CD8-positive, alpha-beta memory T cell (primary cell): Measurements from ENCODE around the gene MSI2. TPM values are rescaled to one million over a fixed set of nuclear protein-coding genes. Genes with fewer than 3 reads are reported as not detected.

Experiments
- CTCF ChIA-PET: fragments of 350-600 bp; sonication (Branson Sonifier 250); formaldehyde crosslinking; loops from one replicate; lab custom pipeline; 2021; ENCODE audit warnings: antibody characterized with exemption; lab: Charles Lee
- POLR2A ChIA-PET: fragments of 350-600 bp; sonication (Branson Sonifier 250); formaldehyde crosslinking; loops from one replicate; lab custom pipeline; 2021; ENCODE audit warnings: antibody characterized with exemption; lab: Charles Lee
- DNase-seq, 5 donors: peaks; one replicate each; pipeline versions ENCODE4 v3.0.0 to v3.0.0-alpha.2; 2020 to 2022; ENCODE audit warnings: mixed read lengths in 1 of 5
- H3K27ac ChIP-seq: one replicate; pipeline ENCODE4 v1.7.0; 2013; ENCODE audit warnings: low read depth, mild to moderate bottlenecking, low read length, moderate library complexity
- H3K27me3 ChIP-seq: 2 replicates; pipeline ENCODE4 v1.7.0; 2013; ENCODE audit warnings: low read length, mild to moderate bottlenecking; ENCODE audit not compliant: insufficient read depth, poor library complexity, severe bottlenecking
- H3K36me3 ChIP-seq: 2 replicates; pipeline ENCODE4 v1.7.0; 2013; ENCODE audit warnings: mild to moderate bottlenecking, low read length, moderate library complexity; ENCODE audit not compliant: insufficient read depth
- H3K4me1 ChIP-seq: 2 replicates; pipeline ENCODE4 v1.7.0; 2013; ENCODE audit warnings: mild to moderate bottlenecking, low read length, moderate library complexity; ENCODE audit not compliant: insufficient read depth
- H3K4me3 ChIP-seq: 2 replicates; pipeline ENCODE4 v1.7.0; 2013; ENCODE audit warnings: mild to moderate bottlenecking, low read length
- H3K9me3 ChIP-seq: 2 replicates; pipeline ENCODE4 v1.7.0; 2013; ENCODE audit warnings: mild to moderate bottlenecking, low read length
- H3K27ac Mint-ChIP-seq, 8 donors: one replicate each; pipeline ENCODE4 v1.8.0; 2020 to 2021; ENCODE audit warnings: mixed read lengths in 8 of 8, mild to moderate bottlenecking in 6 of 8, inconsistent platforms in 3 of 8, moderate library complexity in 3 of 8
- H3K27me3 Mint-ChIP-seq, 2 donors: one replicate each; pipeline ENCODE4 v1.8.0; 2020 to 2021; ENCODE audit warnings: mixed read lengths in 2 of 2, mild to moderate bottlenecking in 1 of 2, moderate library complexity in 1 of 2
- H3K36me3 Mint-ChIP-seq, 3 donors: one replicate each; pipeline ENCODE4 v1.8.0; 2020 to 2021; ENCODE audit warnings: mixed read lengths in 3 of 3, inconsistent platforms in 1 of 3, mild to moderate bottlenecking in 1 of 3
- H3K4me1 Mint-ChIP-seq, 3 donors: one replicate each; pipeline ENCODE4 v1.8.0; 2020 to 2021; ENCODE audit warnings: mixed read lengths in 3 of 3, inconsistent platforms in 1 of 3, mild to moderate bottlenecking in 1 of 3
- H3K4me3 Mint-ChIP-seq, 7 donors: one replicate each; pipeline ENCODE4 v1.8.0; 2020 to 2021; ENCODE audit warnings: mixed read lengths in 7 of 7, mild to moderate bottlenecking in 6 of 7, moderate library complexity in 4 of 7, inconsistent platforms in 2 of 7
- H3K9me3 Mint-ChIP-seq, 5 donors: one replicate each; pipeline ENCODE4 v1.8.0; 2020 to 2022; ENCODE audit warnings: mixed read lengths in 5 of 5, mild to moderate bottlenecking in 3 of 5, moderate library complexity in 2 of 5, inconsistent platforms in 1 of 5
- polyA plus RNA-seq: library from polyadenylated mRNA; unstranded; fragments of 300-500 nt; fragmentation: Illumina TruSeq; gene quantifications from one replicate; pipeline ENCODE4 v1.2.3, GENCODE V29; 2021
- total RNA-seq, 2 experiments: library from RNA; stranded (reverse); gene quantifications; one replicate each; pipeline ENCODE4 v1.2.3, GENCODE V29; 2021

MSI2 gene
- total and polyA plus RNA-seq, 3 experiments from 2014 or later = 2.3 to 58.0 (median 57.1) TPM

DNA sequence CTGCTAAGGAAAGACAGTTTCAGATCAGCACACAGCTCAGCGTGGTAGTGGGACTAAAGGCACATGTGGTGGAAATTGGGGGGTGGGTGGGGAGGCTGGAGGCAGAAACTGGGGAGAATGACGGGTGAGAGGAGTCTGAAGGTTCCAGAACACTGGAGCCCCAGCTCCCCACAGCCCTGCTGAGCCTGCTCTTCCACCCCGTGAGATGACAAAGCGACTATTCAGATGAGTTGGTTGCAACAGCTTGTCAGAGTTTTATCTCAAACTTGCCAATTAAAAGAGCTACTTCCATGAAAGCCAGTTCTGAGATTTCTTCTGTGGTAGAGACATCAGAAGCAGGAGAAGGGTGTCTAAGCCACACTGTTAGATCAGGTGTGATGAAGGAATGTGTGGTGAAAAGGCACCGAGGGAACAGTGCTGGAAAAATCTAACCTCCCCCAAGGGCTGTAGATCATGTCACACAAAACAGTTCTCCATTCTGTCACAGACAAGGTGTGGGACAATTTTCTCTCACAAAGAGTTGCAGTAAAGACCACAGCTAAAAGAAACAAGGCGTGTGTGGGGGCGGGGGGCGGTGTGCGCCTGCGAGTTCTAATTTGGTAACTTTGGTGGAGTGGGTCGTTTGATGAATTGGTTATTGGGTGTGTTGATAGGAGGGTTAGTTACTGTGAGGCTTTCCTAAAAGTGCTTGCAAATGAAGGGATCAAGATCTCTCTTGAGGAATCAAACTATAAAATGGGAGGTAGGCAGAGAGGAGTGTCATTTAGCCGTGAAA is 449.8 kb downstream of the MSI2 start:
- Histone ChIP-seq H3K9me3 (no peaks in the 10 kb centered on the region), H3K36me3 (no peaks in the 10 kb centered on the region), H3K27me3 (no peaks in the 10 kb centered on the region), H3K4me3 (no peak overlapping the region), H3K4me1 (no peaks in the 10 kb centered on the region), H3K27ac (no peak overlapping the region)
- Mint-ChIP-seq H3K36me3 (peaks cover 0 to 2% (median 0%) of the 10 kb centered on the region in 3 donors), H3K4me3 (no peak overlapping the region), H3K27me3 (no peaks in the 10 kb centered on the region), H3K9me3 (peaks cover 0 to 6% (median 0%) of the 10 kb centered on the region in 5 donors), H3K27ac (peak overlapping the region in 5 of 8 donors; percentile 1 to 47 (median 9)), H3K4me1 (peaks cover 5 to 12% (median 6%) of the 10 kb centered on the region in 3 donors)
- POLR2A ChIA-PET = no interaction called here
- no peak for DNase-seq
- CTCF ChIA-PET = interaction anchor here (0.6 to 1.5 kb wide), 2 partner anchors 42 to 872 kb away, joined by 3 read pairs; no protein-coding TSS in a partner anchor

DNA sequence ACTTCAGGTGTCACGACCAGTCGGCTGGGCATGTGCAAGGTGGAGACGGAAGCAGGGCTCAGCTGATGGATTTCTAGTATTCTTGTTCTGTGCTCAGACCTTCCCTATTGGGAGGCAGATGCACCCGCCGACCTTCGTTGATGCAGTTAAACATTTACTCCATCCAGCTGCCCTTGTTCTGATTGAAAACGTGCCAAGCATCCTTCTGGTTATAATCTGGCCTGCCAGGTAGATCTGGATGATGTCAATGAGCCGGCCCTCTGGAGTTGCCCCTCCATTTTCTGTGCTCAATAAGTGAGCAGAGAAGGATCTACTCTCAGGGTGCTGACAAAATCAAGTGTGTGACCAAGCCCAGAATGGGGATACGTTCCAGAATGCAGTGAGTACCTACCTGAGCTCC is 450.4 kb downstream of the MSI2 start:
- CTCF ChIA-PET = no interaction called here
- H3K4me1 ChIP-seq = no peaks in the 10 kb centered on the region
- H3K4me1 Mint-ChIP-seq = peaks cover 5 to 12% (median 6%) of the 10 kb centered on the region in 3 donors

DNA sequence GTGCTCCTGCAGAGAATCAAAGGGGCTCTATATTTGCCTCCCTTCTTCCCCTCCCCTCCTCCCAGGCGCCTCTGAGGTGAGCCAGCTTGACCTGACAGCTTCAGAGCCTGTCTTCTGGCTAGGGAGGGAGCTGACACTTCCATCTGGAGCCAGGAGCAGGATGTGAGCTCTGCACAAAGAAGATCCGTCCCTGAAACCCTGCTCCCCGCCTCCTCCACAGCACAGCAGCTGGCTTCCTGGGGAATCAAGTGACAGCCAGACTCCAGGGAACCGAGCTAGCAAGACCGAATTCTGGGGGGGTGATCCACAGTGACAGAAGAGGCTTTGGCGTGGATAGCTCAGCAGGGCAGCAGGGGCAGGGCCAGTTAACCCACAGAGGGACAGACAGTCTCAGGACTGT is 451.6 kb downstream of the MSI2 start:
- CTCF ChIA-PET = no interaction called here
- Mint-ChIP-seq H3K4me1 (peaks cover 5 to 12% (median 6%) of the 10 kb centered on the region in 3 donors), H3K36me3 (peaks cover 0 to 4% (median 0%) of the 10 kb centered on the region in 3 donors), H3K27ac (peak overlapping the region in 1 of 8 donors; percentile 84), H3K9me3 (peaks cover 0 to 6% (median 0%) of the 10 kb centered on the region in 5 donors), H3K27me3 (peaks cover 0 to 7% of the 10 kb centered on the region in 2 donors), H3K4me3 (no peak overlapping the region)
- POLR2A ChIA-PET = no interaction called here
- Histone ChIP-seq H3K9me3 (no peaks in the 10 kb centered on the region), H3K27me3 (no peaks in the 10 kb centered on the region), H3K4me3 (no peak overlapping the region), H3K27ac (no peak overlapping the region), H3K4me1 (no peaks in the 10 kb centered on the region), H3K36me3 (no peaks in the 10 kb centered on the region)
- no peak for DNase-seq

More for the DNA sequence above, 450.4 kb downstream of the MSI2 start:
- H3K36me3 Mint-ChIP-seq = peaks cover 0 to 4% (median 0%) of the 10 kb centered on the region in 3 donors
- Histone ChIP-seq H3K4me3 (no peak overlapping the region), H3K27me3 (no peaks in the 10 kb centered on the region), H3K27ac (no peak overlapping the region), H3K9me3 (no peaks in the 10 kb centered on the region), H3K36me3 (no peaks in the 10 kb centered on the region)
- peak overlapping the region in 4 of 8 donors; percentile 1 to 74 (median 25) for H3K27ac Mint-ChIP-seq
- POLR2A ChIA-PET = no interaction called here
- peaks cover 0 to 6% of the 10 kb centered on the region in 2 donors for H3K27me3 Mint-ChIP-seq
- no peak overlapping the region for H3K4me3 Mint-ChIP-seq
- H3K9me3 Mint-ChIP-seq = peaks cover 0 to 6% (median 0%) of the 10 kb centered on the region in 5 donors
- no peak for DNase-seq

DNA sequence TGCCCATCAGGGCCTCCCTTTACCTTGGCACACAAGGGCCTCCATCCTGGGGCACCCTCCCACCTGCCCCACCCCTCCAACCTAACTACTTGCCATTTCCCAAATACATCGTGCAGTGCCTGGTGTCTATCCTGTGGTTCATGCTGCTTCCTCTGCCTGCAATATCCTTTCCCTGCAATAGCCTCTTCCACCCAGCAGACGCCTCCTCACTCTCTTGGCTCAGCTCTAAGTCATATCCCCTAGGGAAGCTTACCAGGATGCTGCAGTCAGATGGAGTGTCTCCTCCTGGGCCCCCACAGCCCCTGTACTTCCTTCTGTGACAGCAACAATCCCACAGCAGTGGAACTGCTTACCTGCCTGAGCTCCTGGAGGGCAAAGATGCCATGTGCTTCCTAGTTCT is 452.1 kb downstream of the MSI2 start:
- Histone ChIP-seq H3K27me3 (no peaks in the 10 kb centered on the region), H3K27ac (no peak overlapping the region), H3K36me3 (no peaks in the 10 kb centered on the region), H3K4me1 (no peaks in the 10 kb centered on the region), H3K9me3 (no peaks in the 10 kb centered on the region), H3K4me3 (no peak overlapping the region)
- H3K4me1 Mint-ChIP-seq = peaks cover 5 to 12% (median 6%) of the 10 kb centered on the region in 3 donors
- peaks cover 3 to 12% of the 10 kb centered on the region in 2 donors for H3K27me3 Mint-ChIP-seq
- no peak overlapping the region for H3K4me3 Mint-ChIP-seq
- peaks cover 0 to 4% (median 0%) of the 10 kb centered on the region in 3 donors for H3K36me3 Mint-ChIP-seq
- peaks cover 0 to 6% (median 0%) of the 10 kb centered on the region in 5 donors for H3K9me3 Mint-ChIP-seq
- CTCF ChIA-PET = no interaction called here
- no peak for DNase-seq
- H3K27ac Mint-ChIP-seq = peak overlapping the region in 1 of 8 donors; percentile 4
- POLR2A ChIA-PET = no interaction called here

- Histone ChIP-seq H3K27ac (no peak overlapping the region), H3K4me3 (no peak overlapping the region), H3K36me3 (no peaks in the 10 kb centered on the region), H3K4me1 (no peaks in the 10 kb centered on the region), H3K27me3 (no peaks in the 10 kb centered on the region), H3K9me3 (no peaks in the 10 kb centered on the region)
- Mint-ChIP-seq H3K9me3 (peaks cover 0 to 6% (median 0%) of the 10 kb centered on the region in 5 donors), H3K27me3 (peaks cover 23 to 46% of the 10 kb centered on the region in 2 donors), H3K4me1 (no peaks in the 10 kb centered on the region), H3K4me3 (no peak overlapping the region), H3K36me3 (peaks cover 0 to 4% (median 0%) of the 10 kb centered on the region in 3 donors), H3K27ac (no peak overlapping the region)
- ChIA-PET CTCF (no interaction called here), POLR2A (no interaction called here)
- no peak for DNase-seq
Measured at GRCh38 chr17:57713140-57713539, 456.8 kb downstream of the MSI2 start.

- H3K36me3 Mint-ChIP-seq = peaks cover 0 to 4% (median 0%) of the 10 kb centered on the region in 3 donors
- Histone ChIP-seq H3K27me3 (no peaks in the 10 kb centered on the region), H3K9me3 (no peaks in the 10 kb centered on the region), H3K27ac (no peak overlapping the region), H3K36me3 (no peaks in the 10 kb centered on the region), H3K4me3 (no peak overlapping the region), H3K4me1 (no peaks in the 10 kb centered on the region)
- no peak overlapping the region for H3K4me3 Mint-ChIP-seq
- DNase-seq = no peak
- peaks cover 0 to 6% (median 0%) of the 10 kb centered on the region in 5 donors for H3K9me3 Mint-ChIP-seq
- H3K27me3 Mint-ChIP-seq = peaks cover 23 to 46% of the 10 kb centered on the region in 2 donors
- H3K4me1 Mint-ChIP-seq = no peaks in the 10 kb centered on the region
- POLR2A ChIA-PET = no interaction called here
- H3K27ac Mint-ChIP-seq = no peak overlapping the region
- CTCF ChIA-PET = interaction anchor here (1.5 kb wide), 1 partner anchor 14 kb away, joined by 3 read pairs; no protein-coding TSS in a partner anchor
Measured at GRCh38 chr17:57714665-57715180, 458.4 kb downstream of the MSI2 start.

DNA sequence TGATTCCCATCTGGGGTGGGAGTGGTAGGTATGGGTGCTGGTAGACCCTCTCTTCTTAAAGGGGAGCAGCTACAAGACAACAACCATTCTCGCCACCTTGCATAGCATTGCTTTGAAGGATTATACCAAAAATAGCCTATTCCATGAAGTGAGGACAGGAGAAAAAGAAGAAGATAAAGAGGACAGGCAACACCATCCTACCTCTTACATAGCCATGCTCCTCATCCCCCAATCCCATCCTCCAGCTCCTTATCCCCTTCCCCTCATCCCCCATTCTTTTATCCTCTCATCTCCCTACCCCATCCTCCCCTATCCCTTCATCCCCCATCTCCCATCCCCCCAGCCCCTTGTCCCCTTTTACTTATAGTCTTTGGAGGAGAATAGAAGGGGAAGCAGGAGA is 459.7 kb downstream of the MSI2 start:
- Mint-ChIP-seq H3K27ac (no peak overlapping the region), H3K9me3 (peaks cover 0 to under 1% (median 0%) of the 10 kb centered on the region in 5 donors), H3K27me3 (peaks cover 23 to 46% of the 10 kb centered on the region in 2 donors), H3K36me3 (peaks cover 0 to 2% (median 0%) of the 10 kb centered on the region in 3 donors), H3K4me1 (no peaks in the 10 kb centered on the region), H3K4me3 (no peak overlapping the region)
- H3K36me3 ChIP-seq = no peaks in the 10 kb centered on the region
- no peak overlapping the region for H3K27ac ChIP-seq
- H3K27me3 ChIP-seq = no peaks in the 10 kb centered on the region
- H3K4me3 ChIP-seq = no peak overlapping the region
- H3K4me1 ChIP-seq = no peaks in the 10 kb centered on the region
- H3K9me3 ChIP-seq = no peaks in the 10 kb centered on the region
- no peak for DNase-seq
- CTCF ChIA-PET = no interaction called here
- POLR2A ChIA-PET = interaction anchor here (0.6 kb wide), 1 partner anchor 109 kb away, joined by 6 read pairs; no protein-coding TSS in a partner anchor

- H3K27ac Mint-ChIP-seq = no peak overlapping the region
- DNase-seq = no peak
- H3K9me3 Mint-ChIP-seq = no peaks in the 10 kb centered on the region
- no peak overlapping the region for H3K27ac ChIP-seq
- ChIA-PET POLR2A (no interaction called here), CTCF (no interaction called here)
- peaks cover 0 to 8% (median 6%) of the 10 kb centered on the region in 3 donors for H3K4me1 Mint-ChIP-seq
- no peaks in the 10 kb centered on the region for H3K27me3 ChIP-seq
- H3K36me3 Mint-ChIP-seq = no peaks in the 10 kb centered on the region
- no peaks in the 10 kb centered on the region for H3K36me3 ChIP-seq
- H3K4me1 ChIP-seq = no peaks in the 10 kb centered on the region
- no peaks in the 10 kb centered on the region for H3K9me3 ChIP-seq
- peaks cover 17 to 31% of the 10 kb centered on the region in 2 donors for H3K27me3 Mint-ChIP-seq
- H3K4me3 ChIP-seq = no peak overlapping the region
- H3K4me3 Mint-ChIP-seq = no peak overlapping the region
Measured at GRCh38 chr17:57718878-57719277, 462.6 kb downstream of the MSI2 start.
